HepG2 (cell line): ENCODE data around the gene PKP4. TPM values are rescaled to one million over a fixed set of nuclear protein-coding genes. Genes with fewer than 3 reads are reported as not detected.
A peak's percentile ranks its signal among the peaks of the same experiment; 100 is the strongest.

Experiments
- AGO2 ChIP-seq: fragments of 200-400 bp; formaldehyde crosslinking; optimal IDR thresholded peaks from 2 replicates; pipeline ENCODE3; 2017; ENCODE audit warnings: mild to moderate bottlenecking, low read depth, low read length, moderate library complexity
- ARHGAP35 ChIP-seq: sonication (generic); formaldehyde crosslinking; IDR thresholded peaks from 2 replicates; pipeline ENCODE4 v1.9.0; 2022; ENCODE audit warnings: mild to moderate bottlenecking, inconsistent platforms, moderate library complexity, missing genetic modification reagents, borderline replicate concordance
- CAMTA2 ChIP-seq: sonication (generic); formaldehyde crosslinking; IDR thresholded peaks from 2 replicates; pipeline ENCODE4 v1.4.0; 2020; ENCODE audit warnings: mild to moderate bottlenecking, missing genetic modification reagents, borderline replicate concordance
- HDAC1 ChIP-seq: sonication (generic); formaldehyde crosslinking; IDR thresholded peaks from 2 replicates; pipeline ENCODE4 v1.5.1; 2020; ENCODE audit warnings: mild to moderate bottlenecking, missing genetic modification reagents
- HDAC2 ChIP-seq: sonication (generic); formaldehyde crosslinking; IDR thresholded peaks from 2 replicates; pipeline ENCODE4 v1.4.0; 2020; ENCODE audit warnings: missing genetic modification reagents
- KAT7 ChIP-seq: IDR thresholded peaks from 2 replicates; pipeline ENCODE4 v1.6.1; 2018; ENCODE audit warnings: borderline replicate concordance, missing compliant biosample characterization
- SMAD3 ChIP-seq: sonication (generic); formaldehyde crosslinking; IDR thresholded peaks from 2 replicates; pipeline ENCODE4 v1.4.0; 2020; ENCODE audit warnings: missing genetic modification reagents
- TARDBP ChIP-seq: sonication (generic); formaldehyde crosslinking; IDR thresholded peaks from 2 replicates; pipeline ENCODE4 v1.8.0; 2022; ENCODE audit warnings: mild to moderate bottlenecking, missing genetic modification reagents
- TP53 ChIP-seq: sonication (generic); formaldehyde crosslinking; conservative IDR thresholded peaks from 2 replicates; pipeline ENCODE4 v1.4.0; 2020; ENCODE audit warnings: missing genetic modification reagents
- ZNF101 ChIP-seq: sonication (generic); formaldehyde crosslinking; IDR thresholded peaks from 2 replicates; pipeline ENCODE4 v1.4.0; 2020; ENCODE audit warnings: mild to moderate bottlenecking, low read depth, missing genetic modification reagents, borderline replicate concordance
- ZNF530 ChIP-seq: sonication (generic); formaldehyde crosslinking; IDR thresholded peaks from 2 replicates; pipeline ENCODE4 v1.5.0; 2020; ENCODE audit warnings: low read depth, mild to moderate bottlenecking, missing genetic modification reagents
- polyA plus RNA-seq, 8 experiments: library from polyadenylated mRNA; depleted of rRNA in 3 of 8; stranded (reverse) in 7 of 8; unstranded in 1 of 8; fragments of >200 nt; fragmentation: Illumina TruSeq in 4 of 8; extraction: Trizol in 4 of 8; gene quantifications; 2 replicates each; pipeline versions ENCODE4 v1.2.1 to v1.2.3, GENCODE V29; 2011 to 2016; ENCODE audit warnings: low read depth in 4 of 8, missing spikeins in 1 of 8, mixed read lengths in 1 of 8; ENCODE audit not compliant: insufficient read depth in 1 of 8
- total RNA-seq, 5 experiments: library from RNA; depleted of rRNA; stranded (reverse); fragments of >200 nt; fragmentation: Illumina TruSeq; extraction: Trizol; gene quantifications; 2 replicates each; pipeline ENCODE4 v1.2.3, GENCODE V29; 2016; ENCODE audit warnings: low read depth in 1 of 5
- TF ChIP-seq, protein P1 (sequence below): sonication (generic); formaldehyde crosslinking; IDR thresholded peaks from 2 replicates; pipeline ENCODE4 v1.4.0; 2020; ENCODE audit warnings: missing genetic modification reagents
- TF ChIP-seq, protein P2 (sequence below): sonication (generic); formaldehyde crosslinking; IDR thresholded peaks from 2 replicates; pipeline ENCODE4 v1.9.0; 2021; ENCODE audit warnings: missing genetic modification reagents, mild to moderate bottlenecking, borderline replicate concordance
- TF ChIP-seq, protein P3 (sequence below): fragments of 450-650 bp; IDR thresholded peaks from 2 replicates; pipeline ENCODE4 v1.6.1; 2017
- TF ChIP-seq, protein P4 (sequence below): sonication (generic); formaldehyde crosslinking; IDR thresholded peaks from 2 replicates; pipeline ENCODE4 v1.5.1; 2020; ENCODE audit warnings: missing genetic modification reagents, mild to moderate bottlenecking, borderline replicate concordance
- TF ChIP-seq, protein P5 (sequence below): sonication (generic); formaldehyde crosslinking; IDR thresholded peaks from 2 replicates; pipeline ENCODE4 v1.8.0; 2022; ENCODE audit warnings: missing genetic modification reagents, low read depth, mild to moderate bottlenecking, borderline replicate concordance

PKP4 gene
- total and polyA plus RNA-seq, 2 of the 13 experiments (the other 11 are each of a cell fraction or from before 2014, with no cell fraction given), result 80.9 to 90.5 TPM

DNA sequence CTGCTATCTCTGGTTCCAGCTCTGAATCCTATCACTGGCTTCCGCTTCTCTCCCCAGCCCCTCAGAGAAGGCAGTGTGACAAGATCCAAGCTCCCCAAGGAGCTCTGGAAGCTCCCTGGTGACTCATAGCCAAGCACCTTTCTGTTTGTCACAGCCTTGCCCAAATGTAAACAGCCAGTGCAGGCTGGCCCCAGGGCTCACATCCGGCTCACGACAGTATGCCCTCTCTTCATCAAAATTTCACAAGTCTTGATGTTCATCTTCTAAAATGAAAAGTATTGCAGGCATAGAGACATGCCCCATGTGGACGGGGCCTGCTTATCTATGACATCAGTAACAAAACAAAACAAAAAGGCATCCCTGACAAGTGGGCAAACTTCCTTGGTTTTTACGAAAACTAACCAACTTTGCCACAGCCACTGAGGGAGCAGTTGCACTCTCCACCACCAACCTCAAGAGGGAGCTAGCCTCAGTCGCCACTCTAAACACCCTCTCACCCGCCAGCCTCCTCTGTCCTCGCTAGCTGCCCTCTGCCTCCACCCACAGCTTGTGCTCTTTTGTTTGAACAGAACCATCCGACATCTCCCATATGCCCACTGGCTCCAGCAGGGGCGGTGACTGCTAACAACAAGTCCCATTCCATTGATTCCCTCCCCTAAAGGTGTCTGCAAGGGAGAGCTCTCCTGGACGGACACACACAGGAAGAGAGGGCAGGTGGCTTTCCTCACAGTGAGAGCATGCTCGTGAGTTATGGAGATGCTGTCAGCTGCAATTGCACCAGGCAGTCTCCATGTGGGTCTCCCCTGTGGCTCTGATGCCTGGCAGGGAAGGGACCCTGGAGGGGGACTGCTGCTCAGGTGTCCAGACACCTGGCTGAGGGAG is 267.4 kb downstream of the PKP4 start (continued):
- TF ChIP-seq, protein P1, sequence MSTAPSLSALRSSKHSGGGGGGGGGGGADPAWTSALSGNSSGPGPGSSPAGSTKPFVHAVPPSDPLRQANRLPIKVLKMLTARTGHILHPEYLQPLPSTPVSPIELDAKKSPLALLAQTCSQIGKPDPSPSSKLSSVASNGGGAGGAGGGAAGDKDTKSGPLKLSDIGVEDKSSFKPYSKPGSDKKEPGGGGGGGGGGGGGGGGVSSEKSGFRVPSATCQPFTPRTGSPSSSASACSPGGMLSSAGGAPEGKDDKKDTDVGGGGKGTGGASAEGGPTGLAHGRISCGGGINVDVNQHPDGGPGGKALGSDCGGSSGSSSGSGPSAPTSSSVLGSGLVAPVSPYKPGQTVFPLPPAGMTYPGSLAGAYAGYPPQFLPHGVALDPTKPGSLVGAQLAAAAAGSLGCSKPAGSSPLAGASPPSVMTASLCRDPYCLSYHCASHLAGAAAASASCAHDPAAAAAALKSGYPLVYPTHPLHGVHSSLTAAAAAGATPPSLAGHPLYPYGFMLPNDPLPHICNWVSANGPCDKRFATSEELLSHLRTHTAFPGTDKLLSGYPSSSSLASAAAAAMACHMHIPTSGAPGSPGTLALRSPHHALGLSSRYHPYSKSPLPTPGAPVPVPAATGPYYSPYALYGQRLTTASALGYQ (CRISPR knock-in tag), result no peak
- TF ChIP-seq, protein P2, sequence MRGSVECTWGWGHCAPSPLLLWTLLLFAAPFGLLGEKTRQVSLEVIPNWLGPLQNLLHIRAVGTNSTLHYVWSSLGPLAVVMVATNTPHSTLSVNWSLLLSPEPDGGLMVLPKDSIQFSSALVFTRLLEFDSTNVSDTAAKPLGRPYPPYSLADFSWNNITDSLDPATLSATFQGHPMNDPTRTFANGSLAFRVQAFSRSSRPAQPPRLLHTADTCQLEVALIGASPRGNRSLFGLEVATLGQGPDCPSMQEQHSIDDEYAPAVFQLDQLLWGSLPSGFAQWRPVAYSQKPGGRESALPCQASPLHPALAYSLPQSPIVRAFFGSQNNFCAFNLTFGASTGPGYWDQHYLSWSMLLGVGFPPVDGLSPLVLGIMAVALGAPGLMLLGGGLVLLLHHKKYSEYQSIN (CRISPR knock-in tag), result no peak
- TF ChIP-seq CAMTA2 (CRISPR knock-in tag), result no peak
- TF ChIP-seq, protein P3, sequence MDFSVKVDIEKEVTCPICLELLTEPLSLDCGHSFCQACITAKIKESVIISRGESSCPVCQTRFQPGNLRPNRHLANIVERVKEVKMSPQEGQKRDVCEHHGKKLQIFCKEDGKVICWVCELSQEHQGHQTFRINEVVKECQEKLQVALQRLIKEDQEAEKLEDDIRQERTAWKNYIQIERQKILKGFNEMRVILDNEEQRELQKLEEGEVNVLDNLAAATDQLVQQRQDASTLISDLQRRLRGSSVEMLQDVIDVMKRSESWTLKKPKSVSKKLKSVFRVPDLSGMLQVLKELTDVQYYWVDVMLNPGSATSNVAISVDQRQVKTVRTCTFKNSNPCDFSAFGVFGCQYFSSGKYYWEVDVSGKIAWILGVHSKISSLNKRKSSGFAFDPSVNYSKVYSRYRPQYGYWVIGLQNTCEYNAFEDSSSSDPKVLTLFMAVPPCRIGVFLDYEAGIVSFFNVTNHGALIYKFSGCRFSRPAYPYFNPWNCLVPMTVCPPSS, result no peak
- TF ChIP-seq, protein P4, sequence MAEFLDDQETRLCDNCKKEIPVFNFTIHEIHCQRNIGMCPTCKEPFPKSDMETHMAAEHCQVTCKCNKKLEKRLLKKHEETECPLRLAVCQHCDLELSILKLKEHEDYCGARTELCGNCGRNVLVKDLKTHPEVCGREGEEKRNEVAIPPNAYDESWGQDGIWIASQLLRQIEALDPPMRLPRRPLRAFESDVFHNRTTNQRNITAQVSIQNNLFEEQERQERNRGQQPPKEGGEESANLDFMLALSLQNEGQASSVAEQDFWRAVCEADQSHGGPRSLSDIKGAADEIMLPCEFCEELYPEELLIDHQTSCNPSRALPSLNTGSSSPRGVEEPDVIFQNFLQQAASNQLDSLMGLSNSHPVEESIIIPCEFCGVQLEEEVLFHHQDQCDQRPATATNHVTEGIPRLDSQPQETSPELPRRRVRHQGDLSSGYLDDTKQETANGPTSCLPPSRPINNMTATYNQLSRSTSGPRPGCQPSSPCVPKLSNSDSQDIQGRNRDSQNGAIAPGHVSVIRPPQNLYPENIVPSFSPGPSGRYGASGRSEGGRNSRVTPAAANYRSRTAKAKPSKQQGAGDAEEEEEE (CRISPR knock-in tag), result no peak
- TF ChIP-seq ZNF530, result no peak
- 0 out of 2 replicates have a peak, but pooled peaks have one; percentile 33 for TF ChIP-seq ARHGAP35 (CRISPR knock-in tag)
- TF ChIP-seq AGO2, result no peak
- TF ChIP-seq, protein P5, sequence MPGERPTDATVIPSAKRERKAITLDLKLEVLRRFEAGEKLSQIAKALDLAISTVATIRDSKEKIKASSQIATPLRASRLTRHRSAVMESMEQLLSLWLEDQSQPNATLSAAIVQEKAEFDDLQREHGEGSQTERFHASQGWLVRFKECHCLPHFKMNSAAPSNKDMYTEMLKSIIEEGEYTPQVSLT, result no peak
- TF ChIP-seq ZNF101 (CRISPR knock-in tag), result no peak
- no peak for TF ChIP-seq TP53 (CRISPR knock-in tag)
- TF ChIP-seq TARDBP (CRISPR knock-in tag), result no peak
- peak; percentile 70 for TF ChIP-seq HDAC2 (CRISPR knock-in tag)
- no peak; the same call in 1 of the 2 replicates for TF ChIP-seq HDAC1 (CRISPR knock-in tag)
- TF ChIP-seq KAT7 (CRISPR knock-in tag), result peak; percentile 8; the same call in 1 of the 2 replicates
- no peak for TF ChIP-seq SMAD3
